Measurements from ENCODE around the gene ASF1B. TPM values are rescaled to one million over a fixed set of nuclear protein-coding genes. Genes with fewer than 3 reads are reported as not detected.

The ASF1B gene
- total RNA-seq, 1 experiment from 2014 or later, result 67.4 TPM

GRCh38 chr19:14152713-14153112 is 16.3 kb upstream of the ASF1B start:
- no peak for DNase-seq
- TF ChIP-seq EZH2 (IDR thresholded peaks at IDR 0.05; ENCODE audit: low read depth) (no peak), CTCF (conservative IDR thresholded peaks at IDR 0.05) (no peak)
- intact Hi-C loops (cut with micrococcal nuclease; ENCODE audit: unreplicated experiment), result no loop called here
- H3F3A ChIP-seq (ENCODE audit: insufficient read depth, low read depth), result peaks cover 4% of the 10 kb centered on the region; the same call in 1 of the 2 replicates
- H3K27ac ChIP-seq, result no peak overlapping the region
- no peaks in the 10 kb centered on the region for H3K36me3 ChIP-seq (ENCODE audit: low read depth)
- ChIA-PET POLR2A (ENCODE audit: unreplicated experiment) (interaction anchor here (0.6 kb wide), 1 partner anchor 421 kb away, joined by 3 read pairs; no protein-coding TSS in a partner anchor), CTCF (interaction anchor here (0.7 kb wide), 1 partner anchor 259 kb away, joined by 14 read pairs; no protein-coding TSS in a partner anchor)
- H3K4me1 ChIP-seq (replicated peaks; ENCODE audit: insufficient read depth), result no peaks in the 10 kb centered on the region
- BruUV-seq (replicated peaks), result no TSS peak
- no peaks in the 10 kb centered on the region for H3K9me3 ChIP-seq (ENCODE audit: insufficient read depth, low read depth)
- no peaks in the 10 kb centered on the region for H3K27me3 ChIP-seq (ENCODE audit: insufficient read depth, low read depth)
- no peak overlapping the region for H3K4me3 ChIP-seq
- H3K9me2 ChIP-seq (ENCODE audit: insufficient read depth), result no peaks in the 10 kb centered on the region
- no peak overlapping the region for H2AFZ ChIP-seq
- no peaks in the 10 kb centered on the region for H3K79me2 ChIP-seq (ENCODE audit: low read depth)
- no peak overlapping the region for H3K4me2 ChIP-seq
- H4K20me1 ChIP-seq (ENCODE audit: insufficient read depth), result no peaks in the 10 kb centered on the region

GRCh38 chr19:14150770-14151661 is 14.6 kb upstream of the ASF1B start:
- no peak for DNase-seq
- ChIA-PET CTCF (no interaction called here), POLR2A (ENCODE audit: unreplicated experiment) (interaction anchor here (0.5 kb wide), 1 partner anchor 367 kb away, joined by 4 read pairs; the partner anchor contains the start of gene DNAJB1)
- H3K4me2 ChIP-seq, result no peak overlapping the region
- BruUV-seq (replicated peaks), result no TSS peak
- H3K27me3 ChIP-seq (ENCODE audit: insufficient read depth, low read depth), result no peaks in the 10 kb centered on the region
- no peak overlapping the region for H3K27ac ChIP-seq
- no peaks in the 10 kb centered on the region for H4K20me1 ChIP-seq (ENCODE audit: insufficient read depth)
- no peaks in the 10 kb centered on the region for H3K4me1 ChIP-seq (replicated peaks; ENCODE audit: insufficient read depth)
- TF ChIP-seq CTCF (conservative IDR thresholded peaks at IDR 0.05) (no peak), EZH2 (IDR thresholded peaks at IDR 0.05; ENCODE audit: low read depth) (no peak)
- no peak overlapping the region for H2AFZ ChIP-seq
- H3K9me3 ChIP-seq (ENCODE audit: insufficient read depth, low read depth), result no peaks in the 10 kb centered on the region
- no peaks in the 10 kb centered on the region for H3K79me2 ChIP-seq (ENCODE audit: low read depth)
- H3F3A ChIP-seq (ENCODE audit: insufficient read depth, low read depth), result peaks cover 4% of the 10 kb centered on the region; the same call in 1 of the 2 replicates
- no peaks in the 10 kb centered on the region for H3K36me3 ChIP-seq (ENCODE audit: low read depth)
- no peaks in the 10 kb centered on the region for H3K9me2 ChIP-seq (ENCODE audit: insufficient read depth)
- intact Hi-C loops (cut with micrococcal nuclease; ENCODE audit: unreplicated experiment), result no loop called here
- no peak overlapping the region for H3K4me3 ChIP-seq

- peaks cover 4% of the 10 kb centered on the region; the same call in 1 of the 2 replicates for H3F3A ChIP-seq (ENCODE audit: insufficient read depth, low read depth)
- ChIA-PET POLR2A (ENCODE audit: unreplicated experiment) (interaction anchor here (0.5 kb wide), 1 partner anchor 368 kb away, joined by 4 read pairs; the partner anchor contains the start of gene DNAJB1), CTCF (no interaction called here)
- H3K27ac ChIP-seq, result no peak overlapping the region
- intact Hi-C loops (cut with micrococcal nuclease; ENCODE audit: unreplicated experiment), result no loop called here
- no TSS peak for BruUV-seq (replicated peaks)
- no peak for DNase-seq
- H3K9me3 ChIP-seq (ENCODE audit: insufficient read depth, low read depth), result no peaks in the 10 kb centered on the region
- H3K36me3 ChIP-seq (ENCODE audit: low read depth), result no peaks in the 10 kb centered on the region
- no peaks in the 10 kb centered on the region for H3K4me1 ChIP-seq (replicated peaks; ENCODE audit: insufficient read depth)
- no peak overlapping the region for H3K4me3 ChIP-seq
- no peak overlapping the region for H2AFZ ChIP-seq
- H3K79me2 ChIP-seq (ENCODE audit: low read depth), result no peaks in the 10 kb centered on the region
- H3K27me3 ChIP-seq (ENCODE audit: insufficient read depth, low read depth), result no peaks in the 10 kb centered on the region
- no peak overlapping the region for H3K4me2 ChIP-seq
- no peaks in the 10 kb centered on the region for H4K20me1 ChIP-seq (ENCODE audit: insufficient read depth)
- no peaks in the 10 kb centered on the region for H3K9me2 ChIP-seq (ENCODE audit: insufficient read depth)
- TF ChIP-seq CTCF (conservative IDR thresholded peaks at IDR 0.05) (no peak), EZH2 (IDR thresholded peaks at IDR 0.05; ENCODE audit: low read depth) (no peak)
Measured at GRCh38 chr19:14150041-14150769, 13.8 kb upstream of the ASF1B start.
